DND-41 (cell line): ENCODE results near the gene RNF183.

ENCODE experiments used
- ATAC-seq: fragments of 200-7000 bp; cut with Tn5 transposase; 3 replicates; pipeline ENCODE4 v1.9.1; 2021; ENCODE audit warnings: low read depth; ENCODE audit not compliant: insufficient read depth
- DNase-seq: peaks from one replicate; pipeline ENCODE4 v3.0.0-alpha.2; 2020
- H2AFZ ChIP-seq: 2 replicates; pipeline ENCODE4 v1.6.0; 2012; ENCODE audit warnings: low read depth, low read length
- H3K27ac ChIP-seq: 2 replicates; pipeline ENCODE4 v1.5.1; 2012; ENCODE audit warnings: low read length, inconsistent platforms
- H3K27me3 ChIP-seq: fragments of 200-600 bp; sonication (generic); 2 replicates; pipeline ENCODE4 v1.6.0; 2012; ENCODE audit warnings: low read length, mild to moderate bottlenecking, inconsistent platforms; ENCODE audit not compliant: insufficient read depth, poor library complexity
- H3K36me3 ChIP-seq: 2 replicates; pipeline ENCODE4 v1.5.1; 2012; ENCODE audit warnings: low read length, inconsistent platforms; ENCODE audit not compliant: insufficient read depth
- H3K4me1 ChIP-seq: 2 replicates; pipeline ENCODE4 v1.5.1; 2012; ENCODE audit warnings: mild to moderate bottlenecking, low read length; ENCODE audit not compliant: insufficient read depth
- H3K4me2 ChIP-seq: 2 replicates; pipeline ENCODE4 v1.6.0; 2012; ENCODE audit warnings: mild to moderate bottlenecking, moderate library complexity, low read length, inconsistent platforms; ENCODE audit not compliant: insufficient read depth
- H3K4me3 ChIP-seq, 2 experiments: fragments of 200-600 bp in 1 of 2; shearing (Covaris generic) in 1 of 2; 2 replicates each; pipeline ENCODE4 v1.5.1; 2012 to 2016; ENCODE audit warnings: inconsistent platforms in 2 of 2, low read length in 2 of 2, mild to moderate bottlenecking in 2 of 2, low read depth in 1 of 2, moderate library complexity in 1 of 2
- H3K79me2 ChIP-seq: 2 replicates; pipeline ENCODE4 v1.6.0; 2012; ENCODE audit warnings: low read length, inconsistent platforms; ENCODE audit not compliant: insufficient read depth
- H3K9ac ChIP-seq: 2 replicates; pipeline ENCODE4 v1.6.0; 2012; ENCODE audit warnings: low read depth, mild to moderate bottlenecking, inconsistent platforms, low read length, moderate library complexity
- H3K9me3 ChIP-seq: 2 replicates; pipeline ENCODE4 v1.5.1; 2012; ENCODE audit warnings: low read length, moderate library complexity, mild to moderate bottlenecking, inconsistent platforms; ENCODE audit not compliant: insufficient read depth, severe bottlenecking
- H4K20me1 ChIP-seq: 2 replicates; pipeline ENCODE4 v1.6.0; 2012; ENCODE audit warnings: low read length; ENCODE audit not compliant: insufficient read depth
- CTCF ChIP-seq: IDR thresholded peaks from 2 replicates; pipeline ENCODE4 v1.5.1; 2012; ENCODE audit warnings: borderline replicate concordance, low read length, moderate library complexity, mild to moderate bottlenecking; ENCODE audit not compliant: poor library complexity, severe bottlenecking; ENCODE audit errors: extremely low read depth
- EZH2 ChIP-seq: IDR thresholded peaks from 3 replicates; pipeline ENCODE4 v1.6.1; 2012; ENCODE audit warnings: borderline replicate concordance, low read depth, mild to moderate bottlenecking, moderate library complexity, low read length, inconsistent platforms; ENCODE audit not compliant: severe bottlenecking

Gene RNF183

GRCh38 chr9:113311961-113312360 lies 8.8 kb upstream of the RNF183 start:
- no peak for TF ChIP-seq EZH2
- TF ChIP-seq CTCF, result no peak
- Histone ChIP-seq H4K20me1 (no peaks in the 10 kb centered on the region), H3K36me3 (no peaks in the 10 kb centered on the region), H3K9ac (no peak overlapping the region), H3K27me3 (no peaks in the 10 kb centered on the region), H3K79me2 (no peaks in the 10 kb centered on the region), H3K9me3 (no peaks in the 10 kb centered on the region), H3K4me3 (no peak overlapping the region), H3K27ac (no peak overlapping the region), H3K4me2 (no peak overlapping the region), H3K4me1 (no peaks in the 10 kb centered on the region), H2AFZ (no peak overlapping the region)
- DNase-seq, result no peak
- no peak for ATAC-seq

GRCh38 chr9:113310538-113310937 lies 7.4 kb upstream of the RNF183 start:
- DNase-seq (no peak), ATAC-seq (no peak)
- H3K9ac ChIP-seq, result no peak overlapping the region
- H3K4me3 ChIP-seq, result no peak overlapping the region
- H3K27ac ChIP-seq, result no peak overlapping the region
- no peaks in the 10 kb centered on the region for H3K27me3 ChIP-seq
- H3K4me1 ChIP-seq, result no peaks in the 10 kb centered on the region
- no peak overlapping the region for H2AFZ ChIP-seq
- no peaks in the 10 kb centered on the region for H3K36me3 ChIP-seq
- TF ChIP-seq CTCF (no peak), EZH2 (no peak)
- H3K4me2 ChIP-seq, result no peak overlapping the region
- no peaks in the 10 kb centered on the region for H4K20me1 ChIP-seq
- no peaks in the 10 kb centered on the region for H3K79me2 ChIP-seq
- H3K9me3 ChIP-seq, result no peaks in the 10 kb centered on the region

GRCh38 chr9:113309204-113309813 lies 6.1 kb upstream of the RNF183 start:
- no peaks in the 10 kb centered on the region for H3K79me2 ChIP-seq
- H2AFZ ChIP-seq, result no peak overlapping the region
- peak; percentile 19 for DNase-seq
- no peaks in the 10 kb centered on the region for H3K4me1 ChIP-seq
- no peak overlapping the region for H3K27ac ChIP-seq
- no peak overlapping the region for H3K4me3 ChIP-seq
- TF ChIP-seq CTCF, result peak; percentile 70
- no peak for TF ChIP-seq EZH2
- H3K4me2 ChIP-seq, result no peak overlapping the region
- H4K20me1 ChIP-seq, result no peaks in the 10 kb centered on the region
- H3K36me3 ChIP-seq, result no peaks in the 10 kb centered on the region
- H3K9me3 ChIP-seq, result no peaks in the 10 kb centered on the region
- ATAC-seq, result peak; percentile 58; the same call in 2 of the 3 replicates
- H3K27me3 ChIP-seq, result no peaks in the 10 kb centered on the region
- H3K9ac ChIP-seq, result no peak overlapping the region
